Stimulated activated CD4-positive, alpha-beta T cell treated with anti-CD3 and anti-CD28 coated beads, Interleukin-15, amount 100 ng/mL, for 1 hour (primary cell): ENCODE data around the gene TROAP.
"Not testable (repeated sequence)": the region's sequence is repeated elsewhere in the genome, so short reads cannot be mapped to it uniquely, and the experiment has no call there.

Experiments
- DNase-seq, 2 donors: peaks; one replicate each; pipeline ENCODE4 v3.0.0-alpha.2; 2020; ENCODE audit warnings: low read depth in 1 of 2, low spot score in 1 of 2

TROAP gene

DNA sequence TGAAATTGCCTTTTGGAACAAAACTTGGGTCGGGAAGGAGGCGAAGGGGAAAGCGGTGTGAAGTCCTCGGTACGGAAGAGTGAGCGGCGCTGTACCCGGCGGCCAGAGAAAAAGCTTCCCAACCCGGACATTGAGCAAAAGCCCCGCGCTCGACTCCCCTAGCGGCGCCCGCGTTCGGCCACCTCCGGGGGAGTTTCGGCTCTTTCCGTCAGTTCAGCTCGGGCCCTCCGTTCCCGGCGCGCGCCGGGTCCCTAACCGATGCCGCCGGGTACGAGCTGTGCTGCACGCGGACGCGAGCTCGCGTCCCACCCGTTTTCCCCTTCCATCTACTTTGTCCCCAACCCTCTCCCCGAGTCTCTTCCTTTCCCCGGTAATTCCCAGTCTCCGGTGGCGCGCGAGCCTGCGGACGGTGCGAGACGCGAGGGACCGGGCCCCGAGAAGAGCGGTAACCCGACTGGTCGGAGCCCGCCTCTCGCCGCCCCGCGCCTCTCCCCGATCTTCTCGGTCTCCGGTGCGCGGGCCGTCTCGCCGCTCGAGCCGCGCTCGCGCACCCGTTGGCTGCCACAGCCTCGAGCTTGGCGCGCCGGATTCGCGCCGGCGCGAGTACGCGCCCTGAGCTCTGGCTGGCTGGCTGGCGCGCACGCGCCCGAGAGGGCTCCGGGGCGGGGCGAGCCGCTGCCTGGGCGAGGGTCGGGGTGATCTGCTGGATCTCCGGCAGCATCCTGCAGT lies 43.8 kb downstream of the TROAP start:
- peak; percentile 63 to 83 for DNase-seq

DNA sequence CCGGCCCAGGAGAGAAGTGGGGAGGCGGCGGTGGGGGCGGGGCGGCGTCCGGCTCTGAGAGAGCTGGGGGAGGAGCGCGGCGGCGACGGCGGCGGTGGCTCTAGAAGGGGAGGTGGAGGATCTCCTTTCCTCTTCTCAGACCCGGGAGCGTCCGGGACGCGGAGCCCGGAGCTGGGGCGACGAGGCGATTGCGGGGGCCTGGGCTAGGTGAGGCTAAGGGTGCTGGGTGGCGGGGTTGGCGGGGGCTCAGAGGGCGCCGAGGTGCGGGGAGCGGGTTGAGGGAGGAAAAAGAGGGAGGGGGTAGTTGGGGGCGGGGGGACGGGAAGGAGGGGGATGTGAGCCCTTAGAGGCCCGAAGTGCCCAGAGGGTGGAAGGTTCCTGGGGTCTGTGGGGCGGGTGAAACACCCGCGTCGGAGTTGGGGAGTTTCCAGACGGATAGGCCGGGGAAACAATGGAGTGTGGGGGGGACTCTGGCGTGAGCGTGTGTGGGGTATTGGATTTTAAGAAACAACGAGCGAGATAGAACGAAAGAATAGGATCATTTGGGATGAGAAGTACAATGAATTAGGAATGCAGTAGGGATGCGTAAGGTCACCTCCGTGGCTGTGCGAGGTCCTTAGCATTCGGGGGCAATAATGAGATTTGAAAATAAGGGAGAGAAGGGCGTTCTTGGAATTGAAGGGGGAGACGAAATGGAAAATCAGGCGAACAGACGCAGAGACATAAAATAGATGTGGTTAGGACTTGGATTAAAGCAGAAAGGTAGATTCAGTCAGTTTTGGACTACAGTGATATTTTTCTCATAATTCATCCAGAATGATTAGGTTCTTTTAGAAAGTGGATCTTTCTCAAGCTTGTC lies 44.6 kb downstream of the TROAP start, which contains the start of gene SPATS2:
SPATS2 (plus strand) TSS at position 82 of the 859 bp plus-strand sequence. CDS start 93,551 bp downstream, outside the sequence.
- DNase-seq, result no peak

DNA sequence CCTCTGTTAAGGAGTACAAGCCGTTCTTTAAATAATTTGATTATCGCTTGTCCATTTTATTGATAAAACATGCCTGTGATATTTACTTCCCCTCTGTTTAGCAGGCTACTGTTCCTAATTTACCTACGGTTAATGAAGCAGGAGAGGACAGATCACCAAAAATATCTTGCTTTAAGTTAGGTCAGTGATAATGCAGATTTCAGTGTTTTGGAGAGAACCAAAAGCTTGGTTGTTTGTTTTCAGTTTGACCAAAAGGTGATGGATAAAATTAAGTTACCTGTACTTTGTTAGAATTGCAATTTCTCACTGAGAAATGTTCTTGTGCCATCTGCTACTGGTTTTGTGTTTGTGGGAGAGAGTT lies 45.2 kb downstream of the TROAP start:
- DNase-seq, result no peak

DNA sequence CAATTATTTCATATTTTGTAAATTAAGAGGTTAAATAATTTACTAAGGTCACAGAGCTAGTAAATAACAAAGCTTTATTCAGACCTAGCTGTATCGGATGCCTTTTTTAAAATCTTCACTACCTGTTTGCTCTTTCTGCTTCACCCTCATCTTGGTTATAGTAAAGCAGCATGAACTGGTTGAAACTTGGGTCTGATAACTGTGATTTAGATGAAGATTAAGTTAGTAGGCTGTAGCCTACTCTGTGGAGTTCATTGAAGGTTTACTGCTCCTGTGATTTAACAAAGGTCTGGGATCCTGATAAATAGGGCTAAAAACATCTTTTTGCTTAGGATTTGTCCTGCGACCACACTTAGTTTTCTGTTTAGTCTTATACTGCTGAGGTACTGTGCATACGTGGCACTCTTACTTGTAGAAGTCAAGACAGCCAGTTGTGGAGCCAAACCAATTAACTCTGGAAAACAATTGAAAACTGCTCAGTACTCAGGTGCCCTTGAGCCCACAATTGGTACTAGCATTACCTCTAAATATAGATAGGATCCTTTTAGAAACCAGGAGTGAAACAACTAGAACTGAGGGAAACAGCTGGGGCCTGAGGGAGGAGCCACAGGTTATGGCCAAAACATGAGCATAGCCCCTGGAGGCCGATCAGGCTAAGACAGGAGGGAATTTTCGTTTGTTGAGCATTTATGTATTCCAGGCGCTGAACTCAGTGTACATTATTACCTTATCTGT lies 46.5 kb downstream of the TROAP start:
- no peak for DNase-seq

- DNase-seq, result no peak
Measured at GRCh38 chr12:49370539-49370938, 47.5 kb downstream of the TROAP start.

DNA sequence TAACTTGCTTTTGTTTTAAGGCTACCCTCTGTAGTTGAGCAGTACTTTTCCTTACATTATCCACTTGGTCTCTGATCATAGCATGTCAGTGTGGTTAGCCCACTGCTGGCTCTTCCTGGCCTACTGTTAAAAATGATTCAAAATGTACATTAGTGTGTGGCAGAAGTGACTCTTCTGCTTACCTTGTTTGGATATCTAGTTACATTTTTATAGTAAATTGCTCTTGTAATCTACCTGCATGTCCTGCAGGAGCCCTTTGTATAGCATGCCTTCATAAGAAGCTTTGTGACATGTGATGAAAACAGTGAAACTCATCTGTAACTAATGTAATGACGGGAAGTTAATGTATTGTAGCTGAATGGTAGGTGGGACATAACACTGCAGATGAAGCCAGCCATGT lies 52.4 kb downstream of the TROAP start:
- no peak for DNase-seq

- no peak for DNase-seq
Measured at GRCh38 chr12:49377386-49377785, 54.3 kb downstream of the TROAP start.

- DNase-seq, result not testable (repeated sequence)
Measured at GRCh38 chr12:49380184-49380583, 57.1 kb downstream of the TROAP start.
